Mucosa of stomach (tissue), 1 donor: Measurements from ENCODE around the gene LYSMD4.

ENCODE experiments used
- H3K27me3 ChIP-seq: one replicate; pipeline ENCODE4 v1.7.0; 2013; ENCODE audit warnings: mild to moderate bottlenecking, low read length; ENCODE audit not compliant: control insufficient read depth, insufficient read depth
- H3K36me3 ChIP-seq: one replicate; pipeline ENCODE4 v1.7.0; 2013; ENCODE audit warnings: low read length; ENCODE audit not compliant: control insufficient read depth, insufficient read depth
- H3K4me1 ChIP-seq: one replicate; pipeline ENCODE4 v1.7.0; 2013; ENCODE audit warnings: mild to moderate bottlenecking, low read length; ENCODE audit not compliant: control insufficient read depth, insufficient read depth
- H3K4me3 ChIP-seq: one replicate; pipeline ENCODE4 v1.7.0; 2013; ENCODE audit warnings: low read length
- H3K9ac ChIP-seq: one replicate; pipeline ENCODE4 v1.7.0; 2013; ENCODE audit warnings: mild to moderate bottlenecking, low read length, moderate library complexity
- H3K9me3 ChIP-seq: one replicate; pipeline ENCODE4 v1.7.0; 2013; ENCODE audit warnings: mild to moderate bottlenecking, low read length, moderate library complexity; ENCODE audit not compliant: control insufficient read depth
- donor health status: Pancreatic carcinoma.

LYSMD4 gene

DNA sequence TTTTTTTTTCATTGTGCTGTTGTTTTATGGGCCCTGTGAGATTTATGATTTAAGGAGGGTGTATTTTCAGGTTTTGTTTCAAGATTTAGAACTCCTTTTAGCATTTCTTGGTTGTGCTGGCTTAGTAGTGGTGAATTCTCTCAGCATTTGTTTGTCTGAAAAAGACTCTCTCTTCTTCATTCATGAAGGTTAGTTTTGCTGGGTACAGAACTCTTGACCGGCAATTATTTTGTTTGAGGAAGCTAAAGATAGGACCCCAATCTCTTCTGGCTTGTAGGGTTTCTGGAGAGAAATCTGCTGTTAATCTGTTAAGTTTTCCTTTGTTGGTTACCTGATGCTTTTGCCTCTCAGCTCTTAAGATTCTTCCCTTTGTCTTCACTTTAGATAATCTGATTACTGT lies 46.9 kb downstream of the LYSMD4 start:
- Histone ChIP-seq H3K4me3 (no peak overlapping the region), H3K9ac (no peak overlapping the region), H3K9me3 (peaks cover 6% of the 10 kb centered on the region), H3K27me3 (no peaks in the 10 kb centered on the region), H3K36me3 (peaks cover 4% of the 10 kb centered on the region), H3K4me1 (no peaks in the 10 kb centered on the region)

DNA sequence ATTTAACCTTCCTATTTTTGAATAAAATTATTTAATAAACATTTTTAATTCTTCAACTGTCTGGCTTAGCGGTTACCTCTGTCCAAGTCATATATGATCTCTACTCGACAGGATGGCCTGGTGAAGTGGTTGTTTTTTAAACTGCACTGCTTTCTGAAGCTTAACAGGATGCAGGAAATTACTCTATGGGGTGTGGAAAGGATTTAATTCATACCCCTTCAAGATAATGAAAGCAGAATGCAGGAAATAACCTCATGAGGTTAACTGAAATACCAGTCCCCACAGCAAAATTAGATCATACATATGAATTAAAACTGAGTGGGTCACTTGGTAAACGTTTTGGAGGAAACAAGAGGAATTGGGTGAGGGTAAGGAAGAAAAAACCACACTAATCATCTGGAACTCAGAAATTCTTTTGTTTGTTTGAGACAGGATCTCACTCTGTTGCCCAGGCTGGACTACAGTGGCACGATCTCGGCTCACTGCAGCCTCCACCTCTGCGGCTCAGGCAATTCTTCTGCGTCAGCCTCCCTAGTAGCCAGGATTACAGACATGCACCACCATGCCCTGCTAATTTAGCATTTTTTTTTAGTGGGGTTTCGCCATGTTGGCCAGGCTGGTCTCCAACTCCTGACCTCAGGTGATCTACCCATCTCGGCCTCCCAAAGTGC lies 50.1 kb downstream of the LYSMD4 start:
- Histone ChIP-seq H3K36me3 (no peaks in the 10 kb centered on the region), H3K4me1 (no peaks in the 10 kb centered on the region), H3K9me3 (peaks cover 6% of the 10 kb centered on the region), H3K4me3 (no peak overlapping the region), H3K9ac (no peak overlapping the region), H3K27me3 (no peaks in the 10 kb centered on the region)

DNA sequence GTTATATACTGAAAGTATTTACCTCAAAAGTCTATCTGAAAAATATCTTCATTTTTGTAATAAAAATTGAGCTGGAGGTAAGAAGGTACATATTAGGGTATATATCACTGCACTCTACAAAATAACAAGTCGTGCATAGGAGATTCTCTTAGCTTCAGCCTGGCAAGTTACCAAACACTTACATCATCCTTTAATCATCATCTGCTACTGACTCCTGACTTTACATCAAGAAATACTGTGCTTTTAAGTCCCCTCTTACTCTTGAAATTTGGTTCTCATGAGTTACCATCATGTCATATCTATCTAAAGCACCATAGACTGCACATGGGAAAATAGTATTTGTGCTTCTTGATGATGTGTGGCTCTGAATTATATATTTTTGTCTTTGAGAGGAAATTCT lies 50.8 kb downstream of the LYSMD4 start:
- Histone ChIP-seq H3K4me1 (no peaks in the 10 kb centered on the region), H3K27me3 (no peaks in the 10 kb centered on the region), H3K4me3 (no peak overlapping the region), H3K9ac (no peak overlapping the region), H3K9me3 (peaks cover 6% of the 10 kb centered on the region), H3K36me3 (no peaks in the 10 kb centered on the region)

DNA sequence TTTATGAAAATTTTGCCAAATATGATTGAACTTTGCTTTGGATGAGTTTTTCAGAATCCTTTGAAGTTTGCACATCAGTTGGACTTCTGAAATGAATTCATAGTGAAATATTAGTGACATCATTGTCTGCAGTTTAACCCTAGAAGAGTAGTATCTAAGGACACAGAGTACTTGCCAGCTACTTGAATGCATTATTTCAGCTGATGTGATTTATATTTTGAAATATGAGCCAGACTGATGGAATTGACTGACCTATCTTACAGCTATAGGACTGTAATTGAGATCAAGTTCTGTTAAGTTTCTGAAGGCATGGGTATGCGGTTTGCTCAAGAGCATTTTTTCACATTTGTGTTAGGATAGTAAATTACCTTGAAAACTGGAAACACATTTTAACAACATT lies 51.2 kb downstream of the LYSMD4 start:
- H3K36me3 ChIP-seq, result no peaks in the 10 kb centered on the region
- no peak overlapping the region for H3K4me3 ChIP-seq
- H3K27me3 ChIP-seq, result no peaks in the 10 kb centered on the region
- H3K4me1 ChIP-seq, result no peaks in the 10 kb centered on the region
- H3K9me3 ChIP-seq, result peaks cover 6% of the 10 kb centered on the region
- no peak overlapping the region for H3K9ac ChIP-seq

DNA sequence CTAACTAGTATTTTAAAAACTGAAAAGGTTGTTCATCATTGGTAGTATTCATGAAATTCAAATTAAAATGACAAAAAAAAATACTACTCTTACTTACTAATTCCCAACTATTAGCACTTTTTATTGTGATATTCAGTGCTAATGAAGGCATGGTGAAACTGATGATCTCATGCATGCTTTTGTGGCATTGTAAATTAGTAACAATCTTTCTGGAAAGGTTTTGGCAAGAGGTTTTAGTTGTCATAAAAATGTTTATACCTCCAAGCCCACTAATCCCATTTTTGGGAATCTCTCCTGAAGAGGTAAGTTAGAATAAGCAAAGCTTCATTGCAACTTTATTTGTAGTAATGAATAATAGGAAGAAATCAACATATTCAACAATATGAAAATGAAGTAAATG lies 53.0 kb downstream of the LYSMD4 start:
- no peaks in the 10 kb centered on the region for H3K4me1 ChIP-seq
- H3K9me3 ChIP-seq, result no peaks in the 10 kb centered on the region
- no peak overlapping the region for H3K4me3 ChIP-seq
- H3K36me3 ChIP-seq, result no peaks in the 10 kb centered on the region
- H3K27me3 ChIP-seq, result no peaks in the 10 kb centered on the region
- H3K9ac ChIP-seq, result no peak overlapping the region

DNA sequence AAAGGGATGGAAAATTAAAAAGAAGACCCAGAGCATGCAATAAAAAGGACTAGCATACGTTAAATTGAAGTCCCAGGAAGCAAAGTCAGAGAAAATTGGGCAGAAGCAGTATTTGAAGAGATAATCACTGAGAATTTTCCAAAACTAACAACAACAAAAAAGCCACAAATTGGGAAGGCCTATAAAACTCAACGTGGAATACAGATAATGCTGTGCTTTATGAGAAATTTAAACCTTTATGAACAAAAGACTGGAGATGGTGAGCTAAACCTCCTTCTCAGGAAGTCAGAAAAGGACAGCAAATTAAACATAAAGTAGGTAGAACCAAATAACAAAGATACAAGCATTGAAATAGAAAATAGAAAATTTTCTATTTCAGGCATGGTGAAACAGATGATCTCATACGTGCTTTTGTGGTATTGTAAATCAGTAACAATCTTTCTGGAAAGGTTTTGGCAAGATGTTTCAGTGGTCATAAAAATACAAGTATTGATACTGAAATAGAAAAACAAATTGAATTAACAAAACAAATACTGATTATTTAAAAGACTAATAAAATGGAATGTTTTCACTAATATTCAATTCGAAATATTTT lies 55.6 kb downstream of the LYSMD4 start:
- Histone ChIP-seq H3K9ac (no peak overlapping the region), H3K4me3 (no peak overlapping the region), H3K27me3 (no peaks in the 10 kb centered on the region), H3K36me3 (no peaks in the 10 kb centered on the region), H3K9me3 (no peaks in the 10 kb centered on the region), H3K4me1 (no peaks in the 10 kb centered on the region)
